HFF-Myc (cell line): ENCODE measurements around the gene MT3.

Experiments
- DNase-seq: peaks from one replicate; pipeline ENCODE4 v3.0.0-alpha.2; 2011; ENCODE audit warnings: low read depth; ENCODE audit errors: extremely low read depth
- H3K4me3 ChIP-seq: replicated peaks from 2 replicates; pipeline ENCODE4 v1.5.1; 2011; ENCODE audit warnings: low read depth, mild to moderate bottlenecking, control low read depth, low read length
- TF ChIP-seq, protein P1 (sequence below): IDR thresholded peaks from 2 replicates; pipeline ENCODE4 v1.5.1; 2012; ENCODE audit warnings: mild to moderate bottlenecking, low read depth, low read length, control low read depth; ENCODE audit errors: missing control alignments

MT3 gene

DNA sequence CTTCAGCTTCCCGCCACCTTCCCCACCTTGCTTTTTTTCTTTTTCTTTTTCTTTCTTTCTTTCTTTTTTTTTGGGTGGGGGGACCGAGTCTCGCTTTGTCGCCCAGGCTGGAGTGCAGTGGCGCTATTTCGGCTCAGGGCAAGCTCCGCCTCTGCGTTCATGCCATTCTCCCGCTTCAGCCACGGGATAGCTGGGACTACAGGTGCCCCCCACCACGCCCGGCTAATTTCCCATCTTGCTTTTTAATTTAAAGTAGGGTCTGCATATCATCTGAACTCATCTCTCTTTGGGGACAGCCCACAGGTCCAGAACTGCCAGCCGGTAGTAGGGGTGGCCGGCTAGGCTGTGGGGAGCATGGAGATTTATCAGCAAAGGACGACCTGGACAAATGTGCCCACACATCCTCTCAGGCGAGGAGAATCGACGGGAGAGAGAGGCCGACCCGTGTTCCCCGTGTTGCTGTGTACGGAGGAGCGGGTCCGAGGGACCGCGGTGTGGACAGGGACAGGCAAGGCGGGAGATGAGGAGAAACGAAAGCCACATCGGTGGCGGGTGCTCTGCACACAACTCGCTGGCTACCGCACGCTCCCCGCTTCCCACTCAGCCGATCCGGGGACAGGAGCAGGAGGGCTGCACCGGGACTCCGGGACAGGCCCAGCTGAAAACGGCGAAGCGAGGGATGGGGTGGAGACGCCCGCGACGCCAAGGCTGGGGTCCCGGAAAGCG lies 45.5 kb downstream of the MT3 start:
- DNase-seq = no peak

DNA sequence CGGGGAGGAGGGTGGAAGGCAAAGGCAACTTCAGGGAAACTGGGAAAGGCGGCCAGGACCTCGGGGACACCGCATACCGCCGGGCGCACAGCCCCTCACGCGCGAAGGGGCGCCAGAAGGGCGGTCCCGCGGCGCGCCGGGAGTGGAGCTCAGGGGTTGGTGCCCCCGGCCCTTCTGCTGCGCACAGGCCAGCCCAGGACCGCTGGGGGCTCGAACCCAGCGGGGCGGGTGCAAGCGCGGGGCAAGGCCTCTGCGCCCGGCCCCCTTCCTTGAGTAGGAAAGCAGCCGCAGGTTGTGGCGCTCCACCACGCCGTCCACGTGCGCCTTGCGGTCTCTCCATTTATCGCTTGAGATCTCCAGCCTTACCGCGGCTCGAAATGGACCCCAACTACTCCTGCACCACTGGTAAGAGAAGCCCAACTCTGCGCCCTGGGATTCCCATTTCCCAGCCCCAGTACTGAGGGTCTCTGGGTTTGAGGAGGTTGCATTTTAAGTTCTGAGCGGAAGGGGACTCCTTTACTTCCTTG lies 46.2 kb downstream of the MT3 start:
- DNase-seq = no peak
- TF ChIP-seq, protein P1, sequence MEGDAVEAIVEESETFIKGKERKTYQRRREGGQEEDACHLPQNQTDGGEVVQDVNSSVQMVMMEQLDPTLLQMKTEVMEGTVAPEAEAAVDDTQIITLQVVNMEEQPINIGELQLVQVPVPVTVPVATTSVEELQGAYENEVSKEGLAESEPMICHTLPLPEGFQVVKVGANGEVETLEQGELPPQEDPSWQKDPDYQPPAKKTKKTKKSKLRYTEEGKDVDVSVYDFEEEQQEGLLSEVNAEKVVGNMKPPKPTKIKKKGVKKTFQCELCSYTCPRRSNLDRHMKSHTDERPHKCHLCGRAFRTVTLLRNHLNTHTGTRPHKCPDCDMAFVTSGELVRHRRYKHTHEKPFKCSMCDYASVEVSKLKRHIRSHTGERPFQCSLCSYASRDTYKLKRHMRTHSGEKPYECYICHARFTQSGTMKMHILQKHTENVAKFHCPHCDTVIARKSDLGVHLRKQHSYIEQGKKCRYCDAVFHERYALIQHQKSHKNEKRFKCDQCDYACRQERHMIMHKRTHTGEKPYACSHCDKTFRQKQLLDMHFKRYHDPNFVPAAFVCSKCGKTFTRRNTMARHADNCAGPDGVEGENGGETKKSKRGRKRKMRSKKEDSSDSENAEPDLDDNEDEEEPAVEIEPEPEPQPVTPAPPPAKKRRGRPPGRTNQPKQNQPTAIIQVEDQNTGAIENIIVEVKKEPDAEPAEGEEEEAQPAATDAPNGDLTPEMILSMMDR = no peak
- H3K4me3 ChIP-seq = peak overlapping the region; percentile 19; the same call in 1 of the 2 replicates

More for the DNA sequence above, 45.5 kb downstream of the MT3 start:
- H3K4me3 ChIP-seq = peak overlapping the region; percentile 19; the same call in 1 of the 2 replicates
- TF ChIP-seq, protein P1 = no peak

DNA sequence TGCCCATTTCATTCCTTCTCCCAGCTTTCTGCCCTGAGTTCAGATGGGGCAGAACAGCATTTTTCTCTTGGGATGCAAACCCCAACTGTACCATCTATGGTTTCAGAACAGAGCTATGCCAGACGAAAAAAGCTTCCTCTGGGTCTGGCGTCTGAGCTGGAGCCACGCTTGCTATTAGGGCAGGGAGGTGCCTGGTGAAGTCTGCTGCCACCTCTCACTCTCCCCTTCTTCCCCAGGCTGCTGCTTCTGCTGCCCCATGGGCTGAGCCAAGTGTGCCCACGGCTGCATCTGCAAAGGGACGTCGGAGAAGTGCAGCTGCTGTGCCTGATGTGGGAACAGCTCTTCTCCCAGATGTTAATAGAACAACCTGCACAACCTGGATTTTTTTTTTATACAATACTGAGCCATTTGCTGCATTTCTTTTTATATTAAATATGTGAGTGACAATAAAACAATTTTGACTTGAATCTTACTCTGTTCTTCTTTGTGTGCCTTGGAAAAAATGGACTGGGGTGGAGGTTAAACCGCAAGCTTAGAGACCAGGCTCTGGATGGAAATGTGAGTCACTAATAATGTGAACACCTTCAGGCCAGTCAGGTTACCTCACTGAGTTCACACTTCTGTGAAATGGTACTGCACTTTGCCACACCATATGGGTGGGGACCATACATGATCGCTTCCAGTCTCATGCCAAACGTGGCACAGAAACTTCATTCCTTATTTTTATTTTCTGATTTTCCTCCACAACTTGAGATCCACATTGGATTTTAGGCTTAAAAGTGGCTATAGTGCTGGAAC lies 47.5 kb downstream of the MT3 start:
- no peak for DNase-seq
- H3K4me3 ChIP-seq = no peak overlapping the region
- TF ChIP-seq, protein P1 = no peak

GRCh38 chr16:56637814-56638750 lies 48.8 kb downstream of the MT3 start, which contains the start of gene MT1A:
Gene MT1A, plus strand, starts transcription at chr16:56638666. Its CDS starts 73 bp downstream, at chr16:56638739.
- TF ChIP-seq, protein P1 = no peak
- DNase-seq = no peak
- H3K4me3 ChIP-seq = peak within 1 kb of the TSS; percentile 44

DNA sequence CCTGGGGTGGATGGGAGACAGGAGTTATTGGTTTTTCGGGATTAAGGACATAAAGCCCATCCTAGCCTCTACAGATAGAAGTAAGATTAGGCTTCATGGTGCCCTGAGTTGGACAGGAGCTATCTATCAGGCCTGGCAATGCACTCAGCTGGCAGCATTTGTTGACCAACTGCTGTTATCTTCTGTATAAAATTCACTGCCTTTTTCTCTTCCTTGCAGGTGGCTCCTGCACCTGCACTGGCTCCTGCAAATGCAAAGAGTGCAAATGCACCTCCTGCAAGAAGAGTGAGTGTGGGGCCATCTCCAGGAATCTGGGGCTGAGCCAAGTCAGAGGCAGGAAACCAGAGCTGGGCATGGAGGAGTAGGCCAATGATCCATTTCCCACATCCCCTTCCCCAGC lies 49.7 kb downstream of the MT3 start:
- TF ChIP-seq, protein P1 = no peak
- no peak overlapping the region for H3K4me3 ChIP-seq
- DNase-seq = no peak

- DNase-seq = no peak
- TF ChIP-seq, protein P1 = no peak
- no peak overlapping the region for H3K4me3 ChIP-seq
These were observed 50.7 kb downstream of the MT3 start for GRCh38 chr16:56640076-56640475.
